PC-3 (cell line): Measurements from ENCODE around the gene LRP2. TPM values are rescaled to one million over a fixed set of nuclear protein-coding genes. Genes with fewer than 3 reads are reported as not detected.
A peak's percentile ranks its signal among the peaks of the same experiment; 100 is the strongest.
"Not testable (repeated sequence)": the region's sequence is repeated elsewhere in the genome, so short reads cannot be mapped to it uniquely, and the experiment has no call there.

Source experiments
- ATAC-seq: fragments of 200-7000 bp; cut with Tn5 transposase; 2 replicates; pipeline ENCODE4 v1.9.1; 2020; ENCODE audit warnings: mild to moderate bottlenecking, moderate library complexity
- Bru-seq: library from RNA; stranded (reverse); fragments of 400-500 nt; gene quantifications from one replicate; lab custom pipeline; 2021; lab: Mats Ljungman, UMichigan
- BruChase-seq, 2 experiments: library from RNA; stranded (reverse); fragments of 400-500 nt; gene quantifications; one replicate each; lab custom pipeline; 2021; lab: Mats Ljungman, UMichigan
- BruUV-seq: library from RNA; stranded (reverse); fragments of 400-500 nt; replicated peaks from 2 replicates; lab custom pipeline; 2021; lab: Mats Ljungman, UMichigan
- CTCF ChIA-PET: fragments of 300-600 bp; sonication (Branson Sonifier 250); formaldehyde crosslinking; loops from one replicate; lab custom pipeline; 2022; ENCODE audit warnings: antibody characterized with exemption; lab: Charles Lee
- POLR2A ChIA-PET: fragments of 300-600 bp; sonication (Branson Sonifier 250); formaldehyde crosslinking; loops from one replicate; lab custom pipeline; 2022; ENCODE audit warnings: antibody characterized with exemption; ENCODE audit not compliant: unreplicated experiment; lab: Charles Lee
- DNase-seq: peaks from one replicate; pipeline ENCODE4 v3.0.0-alpha.2; 2015
- H2AFZ ChIP-seq: fragments of 300-600 bp; sonication (generic); 2 replicates; pipeline ENCODE4 v1.6.0; 2016; ENCODE audit warnings: antibody characterized with exemption, low read length
- H3F3A ChIP-seq: fragments of 300-600 bp; sonication (generic); one replicate; pipeline ENCODE4 v1.6.0; 2017; ENCODE audit warnings: antibody characterized with exemption, low read length, control low read depth, mild to moderate bottlenecking; ENCODE audit not compliant: unreplicated experiment
- H3K27ac ChIP-seq: fragments of 300-600 bp; sonication (generic); 2 replicates; pipeline ENCODE4 v1.5.1; 2016; ENCODE audit warnings: mild to moderate bottlenecking, low read length
- H3K27me3 ChIP-seq: fragments of 300-600 bp; sonication (generic); 2 replicates; pipeline ENCODE4 v1.6.1; 2016; ENCODE audit warnings: low read length, mixed read lengths
- H3K36me3 ChIP-seq: fragments of 300-600 bp; sonication (generic); 2 replicates; pipeline ENCODE4 v1.6.1; 2016; ENCODE audit warnings: low read depth, mixed run types, low read length, mixed read lengths
- H3K4me1 ChIP-seq: fragments of 300-600 bp; sonication (generic); 2 replicates; pipeline ENCODE4 v1.5.1; 2016; ENCODE audit warnings: low read length; ENCODE audit not compliant: insufficient read depth
- H3K4me2 ChIP-seq: fragments of 300-600 bp; sonication (generic); 2 replicates; pipeline ENCODE4 v1.6.0; 2016; ENCODE audit warnings: low read length
- H3K4me3 ChIP-seq: fragments of 300-600 bp; sonication (generic); 2 replicates; pipeline ENCODE4 v1.5.1; 2016; ENCODE audit warnings: mild to moderate bottlenecking, low read length, mixed read lengths
- H3K79me2 ChIP-seq: fragments of 300-600 bp; sonication (generic); 2 replicates; pipeline ENCODE4 v1.6.1; 2017; ENCODE audit warnings: low read length, mixed read lengths
- H3K9ac ChIP-seq: fragments of 300-600 bp; sonication (generic); 2 replicates; pipeline ENCODE4 v1.6.0; 2016; ENCODE audit warnings: mild to moderate bottlenecking, low read length
- H3K9me2 ChIP-seq: fragments of 300-600 bp; sonication (generic); replicated peaks from 2 replicates; pipeline ENCODE4 v1.6.1; 2016; ENCODE audit warnings: mixed run types, low read length, mixed read lengths
- H3K9me3 ChIP-seq: fragments of 300-600 bp; sonication (generic); 2 replicates; pipeline ENCODE4 v1.6.1; 2016; ENCODE audit warnings: low read length, mixed read lengths
- H4K20me1 ChIP-seq: fragments of 300-600 bp; sonication (generic); 2 replicates; pipeline ENCODE4 v1.6.1; 2016; ENCODE audit warnings: low read length, mixed read lengths
- CTCF ChIP-seq: fragments of 300-600 bp; sonication (generic); conservative IDR thresholded peaks from 2 replicates; pipeline ENCODE4 v1.5.1; 2017; ENCODE audit warnings: antibody characterized with exemption, low read depth, mild to moderate bottlenecking, low read length
- EZH2 ChIP-seq: fragments of 300-600 bp; sonication (generic); IDR thresholded peaks from one replicate; pipeline ENCODE4 v1.6.1; 2017; ENCODE audit warnings: antibody characterized with exemption, mild to moderate bottlenecking, low read length; ENCODE audit not compliant: unreplicated experiment
- EZH2phosphoT487 ChIP-seq: fragments of 300-600 bp; sonication (generic); IDR thresholded peaks from 2 replicates; pipeline ENCODE4 v1.6.1; 2018; ENCODE audit warnings: mild to moderate bottlenecking, antibody characterized with exemption, low read length, borderline replicate concordance
- intact Hi-C: fragments of 100-400 bp; cut with micrococcal nuclease; formaldehyde crosslinking; loops from 2 replicates; pipeline ENCODE4 v1.9.0; 2023
- long read RNA-seq: library from polyadenylated mRNA; unstranded; transcript quantifications from one replicate; pipeline ENCODE4 v2.0.0, GENCODE V29; 2021; ENCODE audit not compliant: unreplicated experiment
- total RNA-seq: library from RNA; depleted of rRNA; stranded (reverse); fragments of >200 nt; gene quantifications from 2 replicates; pipeline ENCODE4 v1.2.3, GENCODE V29; 2014; rRNA removed

Gene LRP2
- total RNA-seq (not detected in 2 replicates), Bru-seq, nascent RNA (percentile 7 among the genes with signal in this experiment), BruChase-seq, experiment 1, labeled RNA remaining after a 6-hour chase (percentile 3 among the genes with signal in this experiment), BruChase-seq, experiment 2, labeled RNA remaining after a 2-hour chase (percentile 4 among the genes with signal in this experiment)
- long read RNA-seq: 0 reads

- Histone ChIP-seq H3K4me3 (peak within 1 kb of the TSS; percentile 57), H4K20me1 (no peaks in the 10 kb centered on the region), H3K27me3 (peaks cover 73% of the 10 kb centered on the region), H3K9me3 (no peaks in the 10 kb centered on the region), H3F3A (no peaks in the 10 kb centered on the region), H2AFZ (peak within 1 kb of the TSS; percentile 48), H3K9me2 (no peaks in the 10 kb centered on the region), H3K27ac (no peak within 1 kb of the TSS), H3K36me3 (no peaks in the 10 kb centered on the region), H3K9ac (no peak within 1 kb of the TSS), H3K4me1 (peaks cover 31% of the 10 kb centered on the region), H3K79me2 (no peaks in the 10 kb centered on the region), H3K4me2 (peak within 1 kb of the TSS; percentile 90)
- CTCF ChIA-PET: no interaction called here
- no peak for DNase-seq
- TF ChIP-seq CTCF (no peak), EZH2 (peak; percentile 73), EZH2phosphoT487 (peak; percentile 74; the same call in 1 of the 2 replicates)
- intact Hi-C loops: no loop called here
- POLR2A ChIA-PET: no interaction called here
- peak; percentile 27 for ATAC-seq
- BruUV-seq: no TSS peak
Measured at GRCh38 chr2:169362118-169362893, at the start of gene LRP2. LRP2 (minus strand) TSS chr2:169362534; CDS start chr2:169362399, 135 bp downstream.

GRCh38 chr2:169406891-169407290, 44.6 kb upstream of the LRP2 start:
- Histone ChIP-seq H3K79me2 (no peaks in the 10 kb centered on the region), H3K4me2 (no peak overlapping the region), H3K9me2 (no peaks in the 10 kb centered on the region), H3K27ac (no peak overlapping the region), H3F3A (no peaks in the 10 kb centered on the region), H2AFZ (no peak overlapping the region), H3K4me3 (no peak overlapping the region), H3K9me3 (no peaks in the 10 kb centered on the region), H3K4me1 (no peaks in the 10 kb centered on the region), H3K36me3 (no peaks in the 10 kb centered on the region), H3K27me3 (peaks cover 30% of the 10 kb centered on the region), H3K9ac (no peak overlapping the region), H4K20me1 (no peaks in the 10 kb centered on the region)
- no peak for TF ChIP-seq EZH2
- no peak for TF ChIP-seq CTCF
- BruUV-seq: no TSS peak
- intact Hi-C loops: no loop called here
- DNase-seq (no peak), ATAC-seq (no peak)
- CTCF ChIA-PET: no interaction called here
- POLR2A ChIA-PET: no interaction called here

GRCh38 chr2:169399491-169399890, 37.2 kb upstream of the LRP2 start:
- POLR2A ChIA-PET, H3K36me3 ChIP-seq, BruUV-seq, ATAC-seq, H3K4me2 ChIP-seq, H4K20me1 ChIP-seq, H3F3A ChIP-seq, H3K9me3 ChIP-seq, H3K4me3 ChIP-seq, H2AFZ ChIP-seq, H3K9ac ChIP-seq, DNase-seq, H3K79me2 ChIP-seq, H3K4me1 ChIP-seq, H3K27ac ChIP-seq, CTCF ChIA-PET, H3K9me2 ChIP-seq: not testable (repeated sequence)
- H3K27me3 ChIP-seq: peaks cover 34% of the 10 kb centered on the region
- intact Hi-C loops: loop anchor here (5.0 kb wide), 3 partner anchors 177 to 452 kb away; no protein-coding TSS in a partner anchor
